ENCODE measurements around the gene FAM216B. TPM values are rescaled to one million over a fixed set of nuclear protein-coding genes. Genes with fewer than 3 reads are reported as not detected.

Gene FAM216B
- total RNA-seq, 1 donor: not detected

DNA sequence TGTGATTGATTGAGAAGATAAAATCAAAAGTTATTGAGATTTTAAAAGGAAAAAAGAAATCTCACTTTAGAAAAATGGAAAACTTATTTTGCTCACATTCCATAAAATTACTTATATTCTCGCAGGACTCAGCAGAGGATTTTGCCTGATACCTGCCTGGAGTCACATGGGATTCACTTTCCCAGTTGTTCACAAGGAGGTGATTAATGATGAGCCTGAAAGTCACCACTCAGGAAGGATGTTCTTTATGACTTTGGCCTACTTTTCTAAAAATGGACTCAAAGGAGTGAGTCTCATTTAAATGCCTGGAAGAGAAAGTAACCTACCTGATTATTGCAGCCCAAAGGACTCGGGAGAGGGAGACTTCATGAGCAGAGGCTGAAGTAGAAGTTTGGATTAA, 34.5 kb upstream of the FAM216B start:
- H3K4me3 ChIP-seq (ENCODE audit: low read depth, low read length): no peak overlapping the region
- peak; percentile 70 for DNase-seq (ENCODE audit: low read depth)
- TF ChIP-seq, protein P1, sequence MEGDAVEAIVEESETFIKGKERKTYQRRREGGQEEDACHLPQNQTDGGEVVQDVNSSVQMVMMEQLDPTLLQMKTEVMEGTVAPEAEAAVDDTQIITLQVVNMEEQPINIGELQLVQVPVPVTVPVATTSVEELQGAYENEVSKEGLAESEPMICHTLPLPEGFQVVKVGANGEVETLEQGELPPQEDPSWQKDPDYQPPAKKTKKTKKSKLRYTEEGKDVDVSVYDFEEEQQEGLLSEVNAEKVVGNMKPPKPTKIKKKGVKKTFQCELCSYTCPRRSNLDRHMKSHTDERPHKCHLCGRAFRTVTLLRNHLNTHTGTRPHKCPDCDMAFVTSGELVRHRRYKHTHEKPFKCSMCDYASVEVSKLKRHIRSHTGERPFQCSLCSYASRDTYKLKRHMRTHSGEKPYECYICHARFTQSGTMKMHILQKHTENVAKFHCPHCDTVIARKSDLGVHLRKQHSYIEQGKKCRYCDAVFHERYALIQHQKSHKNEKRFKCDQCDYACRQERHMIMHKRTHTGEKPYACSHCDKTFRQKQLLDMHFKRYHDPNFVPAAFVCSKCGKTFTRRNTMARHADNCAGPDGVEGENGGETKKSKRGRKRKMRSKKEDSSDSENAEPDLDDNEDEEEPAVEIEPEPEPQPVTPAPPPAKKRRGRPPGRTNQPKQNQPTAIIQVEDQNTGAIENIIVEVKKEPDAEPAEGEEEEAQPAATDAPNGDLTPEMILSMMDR (IDR thresholded peaks at IDR 0.05; ENCODE audit: insufficient read depth, low read depth, low read length): no peak

DNA sequence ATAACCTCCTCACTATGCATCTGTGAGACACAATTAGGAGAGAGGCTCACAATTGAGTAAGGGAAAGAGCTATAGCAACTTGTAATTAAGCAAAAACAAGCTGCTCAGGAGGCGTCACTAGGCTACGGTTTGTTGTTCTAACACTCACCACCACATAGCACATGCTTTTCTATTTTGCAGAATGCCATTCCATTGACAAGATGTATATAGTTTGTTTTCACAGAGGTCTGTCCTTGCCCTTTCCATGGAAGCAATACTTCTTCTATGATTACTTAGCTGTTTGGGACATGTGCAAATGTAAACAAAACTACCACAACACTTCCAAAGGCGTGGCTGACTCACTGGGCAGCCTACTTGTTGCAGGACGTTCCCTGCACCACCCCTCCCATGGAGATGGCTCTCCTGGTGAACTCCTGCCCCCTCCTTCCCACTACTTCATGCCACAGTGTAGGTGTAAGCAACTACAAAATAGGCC, 33.9 kb upstream of the FAM216B start:
- H3K4me3 ChIP-seq (ENCODE audit: low read depth, low read length): no peak overlapping the region
- DNase-seq (ENCODE audit: low read depth): peak; percentile 99
- TF ChIP-seq, protein P1 (IDR thresholded peaks at IDR 0.05; ENCODE audit: insufficient read depth, low read depth, low read length): no peak

DNA sequence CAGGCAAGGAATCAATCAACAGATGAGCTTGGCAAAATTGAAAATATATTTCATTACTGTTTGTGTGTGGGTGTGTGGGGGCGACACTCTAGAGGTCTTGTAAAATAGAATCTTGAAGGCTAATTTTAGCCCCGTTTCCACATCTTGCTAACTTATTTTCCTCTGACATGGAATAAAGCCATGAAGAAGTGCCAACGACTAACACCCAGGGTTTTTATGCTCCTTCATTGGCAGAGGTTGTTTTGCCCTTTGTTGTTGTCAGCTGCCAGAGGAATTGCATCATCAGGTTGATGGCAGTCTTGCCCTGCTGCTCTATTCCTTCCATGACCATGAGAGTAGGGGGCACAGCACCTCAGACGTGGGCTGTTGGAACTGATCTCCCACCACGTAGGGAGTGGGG, 30.6 kb upstream of the FAM216B start:
- DNase-seq (ENCODE audit: low read depth): no peak
- H3K4me3 ChIP-seq (ENCODE audit: low read depth, low read length): no peak overlapping the region
- TF ChIP-seq, protein P1 (IDR thresholded peaks at IDR 0.05; ENCODE audit: insufficient read depth, low read depth, low read length): no peak

DNA sequence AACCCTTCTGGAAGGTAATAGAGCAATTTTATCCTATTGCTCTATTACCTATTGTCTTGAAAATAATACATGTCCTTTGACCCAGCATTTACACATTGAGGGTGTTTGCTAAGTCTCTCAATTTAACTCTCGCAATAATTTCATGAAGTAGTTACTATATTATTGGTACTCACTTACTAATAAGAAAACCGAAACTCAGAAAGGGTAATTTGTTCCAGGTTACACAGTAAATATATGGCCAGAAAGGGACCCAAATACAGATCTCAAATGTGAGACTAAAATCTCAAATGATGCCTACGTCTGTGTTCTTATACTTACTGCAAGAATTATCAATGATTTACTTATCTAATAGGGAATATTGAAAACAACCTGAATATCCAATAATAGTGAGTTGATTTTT, 29.7 kb upstream of the FAM216B start:
- TF ChIP-seq, protein P1 (IDR thresholded peaks at IDR 0.05; ENCODE audit: insufficient read depth, low read depth, low read length): no peak
- no peak overlapping the region for H3K4me3 ChIP-seq (ENCODE audit: low read depth, low read length)
- DNase-seq (ENCODE audit: low read depth): no peak

DNA sequence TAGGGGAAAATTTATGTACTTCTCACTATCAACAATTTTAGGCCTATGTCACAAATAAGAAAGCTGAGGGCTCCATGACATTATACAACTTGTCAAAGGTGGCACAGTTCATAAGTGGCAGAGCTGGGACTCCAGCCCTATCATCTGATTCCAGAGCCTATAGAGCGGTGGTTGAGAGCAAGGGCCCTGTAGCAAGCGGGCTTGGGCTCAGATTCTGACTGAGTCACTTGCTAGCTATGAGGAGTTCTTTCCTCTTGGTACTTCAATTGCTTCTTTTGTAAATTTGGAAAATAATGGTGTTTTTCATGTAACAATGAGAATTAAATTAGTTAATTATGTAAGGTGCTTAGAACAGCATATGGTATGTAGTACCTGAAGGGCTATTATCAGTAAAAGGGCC, 28.7 kb upstream of the FAM216B start:
- TF ChIP-seq, protein P1 (IDR thresholded peaks at IDR 0.05; ENCODE audit: insufficient read depth, low read depth, low read length): no peak
- no peak for DNase-seq (ENCODE audit: low read depth)
- no peak overlapping the region for H3K4me3 ChIP-seq (ENCODE audit: low read depth, low read length)

DNA sequence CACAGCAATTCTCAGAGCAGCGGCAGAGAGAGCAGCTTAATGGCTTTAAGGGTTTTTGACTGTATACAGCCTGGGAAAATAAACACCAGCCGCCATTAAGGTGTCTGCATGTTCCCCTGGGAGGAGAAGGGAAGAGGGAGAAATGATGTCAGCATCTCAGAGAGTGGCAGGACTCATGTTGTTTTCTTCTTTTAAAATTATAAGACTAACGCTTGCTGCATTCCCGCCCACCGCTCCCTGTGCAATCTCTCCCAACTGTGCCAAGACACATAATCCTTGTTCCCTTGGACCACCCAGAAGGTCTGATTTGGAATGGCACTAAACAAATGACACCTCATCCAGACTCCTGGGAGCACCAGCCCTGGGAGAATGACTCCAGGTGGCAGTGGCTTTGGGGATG, 27.7 kb upstream of the FAM216B start:
- DNase-seq (ENCODE audit: low read depth): peak; percentile 20
- TF ChIP-seq, protein P1 (IDR thresholded peaks at IDR 0.05; ENCODE audit: insufficient read depth, low read depth, low read length): no peak
- no peak overlapping the region for H3K4me3 ChIP-seq (ENCODE audit: low read depth, low read length)

DNA sequence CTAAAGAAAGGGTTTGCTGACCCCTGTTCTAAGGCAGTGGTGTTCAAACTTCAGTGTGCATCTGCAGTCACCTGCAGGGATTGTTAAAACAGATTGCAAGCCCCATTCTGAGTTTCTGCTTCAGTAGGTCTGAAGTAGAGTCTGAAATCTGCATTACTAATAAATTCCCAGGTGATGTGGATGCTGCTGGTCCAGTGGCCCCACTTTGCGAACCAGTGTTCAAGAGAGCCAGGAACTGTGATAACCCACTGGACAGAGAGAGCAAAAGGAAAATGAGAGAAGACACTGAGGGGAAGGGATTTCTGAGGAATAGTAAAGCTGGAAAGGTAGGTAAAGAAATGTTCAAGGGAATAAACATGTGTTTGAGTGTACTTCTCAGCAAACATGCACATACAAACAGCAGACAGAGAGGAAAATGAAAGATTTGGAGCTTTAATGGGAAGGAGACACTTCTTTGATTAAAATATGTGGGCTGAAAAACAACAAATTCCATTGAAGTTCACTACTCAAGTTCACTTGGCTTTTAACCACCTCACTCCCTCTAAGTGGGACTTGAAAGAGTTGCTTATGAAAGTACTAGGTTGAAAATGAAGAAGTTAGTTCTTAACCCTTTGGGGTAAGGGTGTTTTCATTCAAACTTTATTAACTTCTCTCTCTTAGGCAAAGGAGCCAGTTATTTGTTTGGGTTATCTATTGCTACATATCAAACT, 26.4 kb upstream of the FAM216B start:
- DNase-seq (ENCODE audit: low read depth): peak; percentile 38
- TF ChIP-seq, protein P1 (IDR thresholded peaks at IDR 0.05; ENCODE audit: insufficient read depth, low read depth, low read length): no peak
- no peak overlapping the region for H3K4me3 ChIP-seq (ENCODE audit: low read depth, low read length)

All from fibroblast of villous mesenchyme (primary cell).